ENCODE results near the gene SRCAP.

SRCAP gene

GRCh38 chr16:30755955-30756780, 57.2 kb downstream of the SRCAP start:
- no peak for TF ChIP-seq FOXM1 (IDR thresholded peaks at IDR 0.05; ENCODE audit: borderline replicate concordance, low read depth)
- TF ChIP-seq TAF1 (IDR thresholded peaks at IDR 0.05; ENCODE audit: low read depth) = no peak
- no peak for TF ChIP-seq EP300 (IDR thresholded peaks at IDR 0.05; ENCODE audit: borderline replicate concordance)
- TF ChIP-seq CREB1 (IDR thresholded peaks at IDR 0.05; ENCODE audit: low read depth) = no peak
- TF ChIP-seq USF1 (IDR thresholded peaks at IDR 0.05) = no peak
- no peak for TF ChIP-seq CEBPB (IDR thresholded peaks at IDR 0.05)
- no peak for TF ChIP-seq MAX (IDR thresholded peaks at IDR 0.05)
- TF ChIP-seq YY1 (IDR thresholded peaks at IDR 0.05; ENCODE audit: low read depth) = no peak
- no peak for TF ChIP-seq NFIC (IDR thresholded peaks at IDR 0.05)

DNA sequence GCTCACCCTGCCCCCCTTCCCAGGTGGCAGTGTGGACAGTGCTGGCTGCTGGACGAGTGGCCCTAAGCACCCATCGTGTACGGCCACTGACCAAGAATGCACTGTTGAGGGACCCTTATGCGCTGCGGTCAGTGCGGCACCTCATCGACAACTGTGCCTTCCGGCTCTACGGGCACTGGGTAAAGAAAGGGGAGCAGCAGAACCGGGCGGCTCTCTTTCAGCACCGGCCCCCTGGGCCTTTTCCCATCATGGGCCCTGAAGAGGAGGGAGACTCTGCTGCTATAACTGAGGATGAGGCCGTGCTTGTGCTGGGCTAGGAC, 57.8 kb downstream of the SRCAP start:
- no peak for TF ChIP-seq TCF12 (IDR thresholded peaks at IDR 0.05; ENCODE audit: low read depth)
- TF ChIP-seq CEBPB (IDR thresholded peaks at IDR 0.05) = no peak
- TF ChIP-seq FOXM1 (IDR thresholded peaks at IDR 0.05; ENCODE audit: borderline replicate concordance, low read depth) = no peak
- no peak for TF ChIP-seq REST (IDR thresholded peaks at IDR 0.05; ENCODE audit: low read depth)
- TF ChIP-seq NFIC (IDR thresholded peaks at IDR 0.05) = no peak
- no peak for TF ChIP-seq EGR1 (IDR thresholded peaks at IDR 0.05)
- no peak for TF ChIP-seq TEAD4 (IDR thresholded peaks at IDR 0.05)
- TF ChIP-seq TAF1 (IDR thresholded peaks at IDR 0.05; ENCODE audit: low read depth) = no peak

DNA sequence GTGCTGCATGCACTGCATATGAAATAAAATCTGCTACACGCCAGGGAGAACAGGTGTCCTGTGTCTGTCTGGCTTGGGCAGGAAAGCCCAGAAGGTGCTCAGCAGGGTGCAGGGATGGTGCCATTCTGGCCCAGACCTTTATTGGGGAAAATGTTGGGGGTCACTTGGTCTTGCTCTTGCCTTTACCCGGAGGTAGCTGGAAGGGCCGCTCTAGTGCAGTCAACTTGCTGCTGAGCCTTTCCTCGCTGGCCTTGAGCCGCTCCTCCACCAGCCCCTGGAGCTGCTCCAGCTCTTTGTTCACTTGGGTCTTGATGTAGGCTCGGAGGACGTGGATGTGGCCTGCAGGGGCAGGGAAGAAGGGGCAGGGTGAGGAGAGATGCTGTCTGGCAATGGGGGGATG, 58.3 kb downstream of the SRCAP start:
- no peak for TF ChIP-seq TCF12 (IDR thresholded peaks at IDR 0.05; ENCODE audit: low read depth)

DNA sequence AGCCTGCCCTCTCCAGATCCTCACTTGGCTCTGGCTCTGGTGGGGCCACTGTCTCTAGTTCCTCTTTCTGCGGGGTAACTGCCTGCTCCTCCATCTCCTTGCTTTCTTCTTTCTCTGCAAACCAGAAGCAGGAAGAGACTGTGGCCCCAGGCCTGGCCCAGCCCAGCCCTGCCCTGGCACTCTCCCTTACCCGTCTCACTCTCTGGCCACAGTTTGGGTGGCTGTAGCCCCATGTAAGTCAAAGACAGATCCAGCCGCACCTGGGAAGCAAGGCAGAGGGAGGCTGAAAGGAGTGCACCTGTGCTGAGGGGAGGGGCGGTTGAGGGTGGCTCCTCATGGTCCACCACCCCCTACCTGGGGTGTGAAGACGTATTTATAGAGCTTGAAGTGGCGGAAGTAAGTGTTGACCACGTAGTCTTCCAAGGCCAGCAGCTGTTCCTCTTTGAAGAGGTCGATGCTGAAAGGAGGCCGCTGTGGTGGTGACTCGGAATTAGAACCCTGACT, 60.1 kb downstream of the SRCAP start:
- no peak for TF ChIP-seq TCF12 (IDR thresholded peaks at IDR 0.05; ENCODE audit: low read depth)

- TF ChIP-seq MAX (IDR thresholded peaks at IDR 0.05) = no peak
- no peak for TF ChIP-seq EP300 (IDR thresholded peaks at IDR 0.05; ENCODE audit: borderline replicate concordance)
- TF ChIP-seq RAD21 (IDR thresholded peaks at IDR 0.05; ENCODE audit: low read depth) = no peak
- TF ChIP-seq NFIC (IDR thresholded peaks at IDR 0.05) = no peak
- TF ChIP-seq CEBPB (IDR thresholded peaks at IDR 0.05) = no peak
- no peak for TF ChIP-seq ZBTB7A (IDR thresholded peaks at IDR 0.05; ENCODE audit: low read depth)
- no peak for TF ChIP-seq USF1 (IDR thresholded peaks at IDR 0.05)
- TF ChIP-seq REST (IDR thresholded peaks at IDR 0.05; ENCODE audit: low read depth) = no peak
Measured at GRCh38 chr16:30760001-30760559, 61.1 kb downstream of the SRCAP start.

GRCh38 chr16:30760577-30761426, 61.8 kb downstream of the SRCAP start:
- TF ChIP-seq YY1 (IDR thresholded peaks at IDR 0.05; ENCODE audit: low read depth) = no peak
- TF ChIP-seq EP300 (IDR thresholded peaks at IDR 0.05; ENCODE audit: borderline replicate concordance) = 0 out of 2 replicates have a peak, but pooled peaks have one; percentile 4

All from Ishikawa (cell line).